Activated CD4-positive, alpha-beta T cell treated with anti-CD3 and anti-CD28 coated beads for 48 hours (primary cell): ENCODE data around the gene ZNF654.
"Not testable (repeated sequence)": the region's sequence is repeated elsewhere in the genome, so short reads cannot be mapped to it uniquely, and the experiment has no call there.

Experiments
- DNase-seq: peaks from one replicate; pipeline ENCODE4 v3.0.0-alpha.2; 2020

Gene ZNF654

GRCh38 chr3:88147261-88147660 is 88.2 kb downstream of the ZNF654 start:
- DNase-seq, result no peak

- DNase-seq, result no peak
Measured at GRCh38 chr3:88148651-88149050, 89.6 kb downstream of the ZNF654 start.

GRCh38 chr3:88149101-88149508 is 90.0 kb downstream of the ZNF654 start:
- peak; percentile 59 for DNase-seq

GRCh38 chr3:88149509-88150362 is 90.7 kb downstream of the ZNF654 start, which contains the start of gene C3orf38:
Gene C3orf38, plus strand, starts transcription at chr3:88149959. Its CDS starts 94 bp downstream, at chr3:88150053.
- peak; percentile 85 for DNase-seq

- DNase-seq, result peak; percentile 20
Measured at GRCh38 chr3:88150371-88150770, 91.3 kb downstream of the ZNF654 start.

- no peak for DNase-seq
Measured at GRCh38 chr3:88150806-88151205, 91.8 kb downstream of the ZNF654 start.

GRCh38 chr3:88151358-88151757 is 92.3 kb downstream of the ZNF654 start:
- DNase-seq, result no peak

- no peak for DNase-seq
Measured at GRCh38 chr3:88152841-88153240, 93.8 kb downstream of the ZNF654 start.

- DNase-seq, result no peak
Measured at GRCh38 chr3:88166419-88166971, 107.4 kb downstream of the ZNF654 start.

- no peak for DNase-seq
Measured at GRCh38 chr3:88167173-88167572, 108.1 kb downstream of the ZNF654 start.

GRCh38 chr3:88167704-88168103 is 108.6 kb downstream of the ZNF654 start:
- no peak for DNase-seq

- DNase-seq, result no peak
Measured at GRCh38 chr3:88168171-88168570, 109.1 kb downstream of the ZNF654 start.

GRCh38 chr3:88180398-88180999 is 121.4 kb downstream of the ZNF654 start:
- DNase-seq, result peak; percentile 26

- not testable (repeated sequence) for DNase-seq
Measured at GRCh38 chr3:88182165-88182918, 123.3 kb downstream of the ZNF654 start.

- DNase-seq, result no peak
Measured at GRCh38 chr3:88188436-88188835, 129.4 kb downstream of the ZNF654 start.

GRCh38 chr3:88189361-88189810 is 130.3 kb downstream of the ZNF654 start:
- DNase-seq, result peak; percentile 6

GRCh38 chr3:88191872-88192409 is 132.9 kb downstream of the ZNF654 start:
- DNase-seq, result no peak

- DNase-seq, result no peak
Measured at GRCh38 chr3:88192631-88193030, 133.6 kb downstream of the ZNF654 start.
